Measurements from ENCODE around the gene INPP4B. TPM values are rescaled to one million over a fixed set of nuclear protein-coding genes. Genes with fewer than 3 reads are reported as not detected.
A peak's percentile ranks its signal among the peaks of the same experiment; 100 is the strongest.

The INPP4B gene
- total and polyA plus RNA-seq, 2 of the 4 experiments (the other 2 are of a cell fraction), result 1.8 to 14.0 TPM

DNA sequence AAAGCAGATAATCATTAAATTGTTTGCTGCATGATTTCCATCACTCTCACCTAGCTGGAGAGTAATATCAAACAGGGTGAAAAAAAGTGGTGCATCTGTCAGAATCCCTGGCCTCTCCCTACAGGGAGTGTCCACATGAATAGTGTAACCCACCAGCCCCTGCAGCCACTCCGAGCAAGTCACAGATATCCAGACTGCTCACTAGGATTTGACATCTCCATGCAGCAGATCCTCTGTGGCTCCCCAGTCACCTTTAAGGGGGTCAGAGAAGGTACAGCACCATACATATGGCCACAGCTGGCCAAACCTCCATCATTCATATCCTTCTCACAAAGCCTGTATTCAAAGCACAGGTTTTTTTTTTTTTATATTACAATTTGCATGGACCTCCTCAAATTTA is 536.3 kb downstream of the INPP4B start:
- intact Hi-C loops (cut with micrococcal nuclease) (no loop called here), dilution Hi-C loops (cut with HindIII; ENCODE audit: low sequenced_read_pairs, unreplicated experiment) (no loop called here), in situ Hi-C loops (cut with MboI; ENCODE audit: low sequenced_read_pairs) (no loop called here)
- H2AFZ ChIP-seq (replicated peaks; ENCODE audit: low read length, poor library complexity), result no peak overlapping the region
- ChIA-PET POLR2A (ENCODE audit: unreplicated experiment) (no interaction called here), CTCF (no interaction called here)
- no peak overlapping the region for H3K27ac ChIP-seq (ENCODE audit: insufficient read depth, low read length)
- H3K9me3 ChIP-seq (ENCODE audit: control insufficient read depth, insufficient read depth, low read length), result no peaks in the 10 kb centered on the region
- no peak overlapping the region for H3K18ac ChIP-seq (ENCODE audit: low read depth, low read length)
- H3K79me1 ChIP-seq (ENCODE audit: low read depth in 1 of 2, low read length in 2 of 2), result no peaks in the 10 kb centered on the region
- DNase-seq (no peak), ATAC-seq (ENCODE audit: low read depth) (no peak)
- no peak overlapping the region for H3K14ac ChIP-seq (replicated peaks; ENCODE audit: low read depth, low read length)
- no peak overlapping the region for H3K56ac ChIP-seq (ENCODE audit: extremely low read depth, insufficient read depth, low read length)
- no peak overlapping the region for H4K5ac ChIP-seq (ENCODE audit: low read depth, low read length)
- H3K4me1 ChIP-seq (ENCODE audit: control insufficient read depth, insufficient read depth, low read length), result peaks cover 1% of the 10 kb centered on the region; the same call in 1 of the 2 replicates
- no peak overlapping the region for H2BK15ac ChIP-seq (ENCODE audit: low read depth, low read length)
- no peak overlapping the region for H2AK5ac ChIP-seq (ENCODE audit: low read depth, low read length)
- peaks cover 4% of the 10 kb centered on the region; the same call in 1 of the 2 replicates for H3K36me3 ChIP-seq (ENCODE audit: control insufficient read depth, insufficient read depth, low read length)
- WGBS, 2 experiments (ENCODE audit: extremely low coverage in 2 of 2, insufficient read length in 1 of 2), result 100% methylated on average over 1 of the region's 1 CpG; no CpG with 5 or more reads in 1 of the 2 experiments
- no peak overlapping the region for H3K23ac ChIP-seq (ENCODE audit: low read depth, low read length)
- H3K4me3 ChIP-seq (ENCODE audit: insufficient read depth, low read depth, low read length), result no peak overlapping the region
- TF ChIP-seq RAD21 (IDR thresholded peaks at IDR 0.05; ENCODE audit: low read length) (no peak), USF2 (IDR thresholded peaks at IDR 0.05; ENCODE audit: low read depth, low read length) (no peak), FOS (IDR thresholded peaks at IDR 0.05; ENCODE audit: low read depth, low read length) (no peak), MAFK (IDR thresholded peaks at IDR 0.05; ENCODE audit: low read depth, low read length) (no peak), SMC3 (IDR thresholded peaks at IDR 0.05; ENCODE audit: low read depth, low read length) (no peak), CEBPB (IDR thresholded peaks at IDR 0.05; ENCODE audit: low read depth, low read length) (no peak), CHD1 (IDR thresholded peaks at IDR 0.05; ENCODE audit: low read depth, low read length) (no peak), NFE2L2 (IDR thresholded peaks at IDR 0.05; ENCODE audit: low read depth, low read length) (no peak), RCOR1 (IDR thresholded peaks at IDR 0.05; ENCODE audit: insufficient replicate concordance, low read length) (no peak), RFX5 (IDR thresholded peaks at IDR 0.05; ENCODE audit: low read depth, low read length) (no peak), MXI1 (IDR thresholded peaks at IDR 0.05; ENCODE audit: borderline replicate concordance, low read depth, low read length) (no peak), POLR2A (IDR thresholded peaks at IDR 0.05; ENCODE audit: low read depth, low read length) (no peak)
- TF ChIP-seq, protein P1, sequence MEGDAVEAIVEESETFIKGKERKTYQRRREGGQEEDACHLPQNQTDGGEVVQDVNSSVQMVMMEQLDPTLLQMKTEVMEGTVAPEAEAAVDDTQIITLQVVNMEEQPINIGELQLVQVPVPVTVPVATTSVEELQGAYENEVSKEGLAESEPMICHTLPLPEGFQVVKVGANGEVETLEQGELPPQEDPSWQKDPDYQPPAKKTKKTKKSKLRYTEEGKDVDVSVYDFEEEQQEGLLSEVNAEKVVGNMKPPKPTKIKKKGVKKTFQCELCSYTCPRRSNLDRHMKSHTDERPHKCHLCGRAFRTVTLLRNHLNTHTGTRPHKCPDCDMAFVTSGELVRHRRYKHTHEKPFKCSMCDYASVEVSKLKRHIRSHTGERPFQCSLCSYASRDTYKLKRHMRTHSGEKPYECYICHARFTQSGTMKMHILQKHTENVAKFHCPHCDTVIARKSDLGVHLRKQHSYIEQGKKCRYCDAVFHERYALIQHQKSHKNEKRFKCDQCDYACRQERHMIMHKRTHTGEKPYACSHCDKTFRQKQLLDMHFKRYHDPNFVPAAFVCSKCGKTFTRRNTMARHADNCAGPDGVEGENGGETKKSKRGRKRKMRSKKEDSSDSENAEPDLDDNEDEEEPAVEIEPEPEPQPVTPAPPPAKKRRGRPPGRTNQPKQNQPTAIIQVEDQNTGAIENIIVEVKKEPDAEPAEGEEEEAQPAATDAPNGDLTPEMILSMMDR (conservative IDR thresholded peaks at IDR 0.05; ENCODE audit: low read depth, low read length), result no peak
- no peak overlapping the region for H2BK120ac ChIP-seq (ENCODE audit: low read depth, low read length)
- H2AK9ac ChIP-seq (replicated peaks; ENCODE audit: low read depth, low read length, poor library complexity), result peak overlapping the region; percentile 3
- H4K20me1 ChIP-seq (ENCODE audit: insufficient read depth, low read length), result no peaks in the 10 kb centered on the region
- no peak overlapping the region for H2BK5ac ChIP-seq (ENCODE audit: low read depth, low read length, poor library complexity, severe bottlenecking)
- no peak overlapping the region for H3K4me2 ChIP-seq (ENCODE audit: low read depth, low read length)
- H4K8ac ChIP-seq (ENCODE audit: low read depth in 2 of 2, low read length in 2 of 2), result no peak overlapping the region
- BruUV-seq (replicated peaks), result no TSS peak
- H4K91ac ChIP-seq (ENCODE audit: insufficient read depth, low read depth, low read length), result no peak overlapping the region
- H2BK20ac ChIP-seq (ENCODE audit: low read depth, low read length), result no peak overlapping the region
- H3K27me3 ChIP-seq (ENCODE audit: control insufficient read depth, insufficient read depth, low read length), result no peaks in the 10 kb centered on the region
- H3K4ac ChIP-seq (ENCODE audit: low read depth, low read length), result no peak overlapping the region
- H3K9me1 ChIP-seq (ENCODE audit: insufficient read depth, low read length), result no peaks in the 10 kb centered on the region
- H3K9ac ChIP-seq (ENCODE audit: low read depth, low read length), result no peak overlapping the region
